HG02943 (cell line): ENCODE results near the gene TBC1D17.

ENCODE experiments used
- ATAC-seq: cut with Tn5 transposase; IDR thresholded peaks from one replicate; pipeline ENCODE4 v1.9.1; 2021; ENCODE audit warnings: mild to moderate bottlenecking, low read depth, moderate library complexity; ENCODE audit not compliant: unreplicated experiment

Gene TBC1D17

DNA sequence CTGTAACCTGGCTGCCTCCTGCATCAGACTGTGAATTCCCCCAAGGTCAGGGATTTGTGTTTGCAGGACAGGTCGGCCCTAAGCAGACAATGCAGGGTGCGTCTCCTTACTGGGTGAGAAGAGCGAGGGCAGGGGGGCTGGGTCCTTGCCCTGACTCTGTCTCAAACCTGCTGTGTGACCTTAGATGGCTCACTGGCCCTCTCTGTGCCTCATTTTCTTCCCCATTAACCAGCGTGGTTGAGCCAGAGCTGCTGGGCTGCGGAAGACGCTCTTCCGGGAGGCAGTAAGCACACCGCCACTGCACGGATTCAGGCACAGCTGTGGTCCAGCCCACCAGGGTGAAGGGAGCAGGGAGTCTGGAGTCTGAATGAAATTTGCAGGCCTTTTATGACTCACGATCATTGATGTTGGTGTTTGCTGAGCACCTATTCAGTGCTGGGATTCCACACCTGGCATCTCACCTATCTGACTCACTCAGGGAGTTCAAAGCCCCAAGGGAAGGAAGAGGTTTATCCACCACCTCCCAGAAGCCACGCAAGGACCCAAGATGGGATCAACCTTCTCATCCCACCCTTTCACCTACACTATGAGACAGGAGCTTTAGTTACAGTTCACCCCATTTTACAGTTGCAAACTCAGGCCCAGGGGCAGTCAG, 2.9 kb upstream of the TBC1D17 start:
- no peak for ATAC-seq

GRCh38 chr19:49875177-49875576, 2.3 kb upstream of the TBC1D17 start:
- ATAC-seq = no peak

DNA sequence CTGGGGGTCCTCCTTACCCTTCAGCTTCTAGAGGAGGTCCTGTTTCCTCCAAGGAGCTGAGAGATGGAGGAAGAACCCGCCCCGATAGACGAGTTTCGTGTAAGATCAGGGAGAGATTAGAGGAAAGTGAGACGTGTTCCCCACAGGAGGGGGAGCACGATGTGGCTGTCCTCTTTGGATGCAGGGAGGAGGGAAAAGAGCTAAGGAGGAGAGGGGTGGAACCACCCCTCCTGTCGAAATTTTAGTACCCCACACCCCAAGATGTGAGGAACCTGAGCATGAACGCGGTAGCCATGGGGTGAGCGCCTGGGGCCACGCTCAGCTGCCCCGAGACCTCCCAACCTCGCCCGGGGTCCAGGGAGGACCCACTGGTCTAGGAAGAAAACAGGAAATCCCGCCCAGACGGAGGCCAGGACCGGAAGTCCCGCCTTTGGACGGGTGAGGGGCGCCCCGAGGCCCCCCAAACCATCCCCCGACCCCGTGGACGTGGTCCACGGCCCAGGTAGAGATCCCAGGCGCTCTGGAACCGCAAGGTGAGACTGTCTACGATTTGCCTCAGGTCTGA, 1.6 kb upstream of the TBC1D17 start:
- no peak for ATAC-seq

- ATAC-seq = peak; percentile 45
Observed at GRCh38 chr19:49876422-49877019, 981 bp upstream of the TBC1D17 start.

- peak; percentile 45 for ATAC-seq
Observed at GRCh38 chr19:49877879-49878743, 609 bp downstream of the TBC1D17 start.

DNA sequence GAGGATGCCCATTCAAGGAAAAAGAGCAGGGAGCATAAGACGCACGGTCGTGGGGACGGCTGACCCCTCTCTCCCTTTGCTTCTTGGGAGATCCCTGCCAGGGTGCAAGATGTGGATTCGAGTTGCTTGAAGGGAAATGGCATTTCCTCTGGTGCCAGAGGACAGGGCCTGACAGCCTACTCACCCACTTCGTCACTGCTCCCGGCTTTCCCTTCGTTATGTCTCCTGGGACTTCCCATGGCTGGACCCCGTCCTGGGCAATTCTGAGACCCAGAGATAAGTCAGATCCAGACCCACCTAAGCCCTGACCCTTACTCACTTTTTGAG, 1.2 kb downstream of the TBC1D17 start:
- no peak for ATAC-seq

GRCh38 chr19:49879243-49879963, 1.9 kb downstream of the TBC1D17 start:
- no peak for ATAC-seq

DNA sequence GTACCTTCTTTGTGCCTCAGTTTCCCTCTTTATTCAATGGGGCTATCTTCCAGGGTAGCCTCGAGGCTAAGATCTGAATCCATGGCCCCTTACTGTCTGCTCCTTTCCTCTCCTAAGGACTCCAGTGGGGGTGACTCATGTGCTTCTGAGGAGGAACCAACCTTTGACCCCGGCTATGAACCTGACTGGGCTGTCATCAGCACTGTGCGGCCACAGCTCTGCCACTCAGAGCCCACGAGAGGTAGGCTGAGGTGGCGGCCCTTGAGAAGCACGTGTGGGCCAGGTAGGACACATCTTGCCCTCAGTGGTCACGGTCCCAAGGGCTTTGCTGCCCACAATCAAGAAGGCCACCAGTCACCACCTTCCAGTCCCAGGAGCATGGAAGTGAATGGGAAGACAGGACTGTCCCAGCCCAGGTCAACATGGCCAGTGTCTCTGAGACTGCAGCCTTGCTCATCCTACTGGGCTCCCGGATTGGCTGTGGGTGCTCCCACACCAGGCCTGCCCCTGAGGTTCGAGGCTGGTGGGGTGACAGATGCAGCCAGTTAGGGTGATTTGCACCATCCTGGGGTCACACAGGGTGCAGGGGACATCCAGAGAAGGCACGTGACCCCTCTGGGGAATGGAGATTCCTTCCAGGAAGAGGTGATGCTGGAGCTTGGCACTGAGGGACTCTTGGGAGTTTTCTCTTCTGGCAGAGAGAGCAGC, 2.8 kb downstream of the TBC1D17 start:
- ATAC-seq = no peak

- no peak for ATAC-seq
Observed at GRCh38 chr19:49881186-49881585, 3.7 kb downstream of the TBC1D17 start.

DNA sequence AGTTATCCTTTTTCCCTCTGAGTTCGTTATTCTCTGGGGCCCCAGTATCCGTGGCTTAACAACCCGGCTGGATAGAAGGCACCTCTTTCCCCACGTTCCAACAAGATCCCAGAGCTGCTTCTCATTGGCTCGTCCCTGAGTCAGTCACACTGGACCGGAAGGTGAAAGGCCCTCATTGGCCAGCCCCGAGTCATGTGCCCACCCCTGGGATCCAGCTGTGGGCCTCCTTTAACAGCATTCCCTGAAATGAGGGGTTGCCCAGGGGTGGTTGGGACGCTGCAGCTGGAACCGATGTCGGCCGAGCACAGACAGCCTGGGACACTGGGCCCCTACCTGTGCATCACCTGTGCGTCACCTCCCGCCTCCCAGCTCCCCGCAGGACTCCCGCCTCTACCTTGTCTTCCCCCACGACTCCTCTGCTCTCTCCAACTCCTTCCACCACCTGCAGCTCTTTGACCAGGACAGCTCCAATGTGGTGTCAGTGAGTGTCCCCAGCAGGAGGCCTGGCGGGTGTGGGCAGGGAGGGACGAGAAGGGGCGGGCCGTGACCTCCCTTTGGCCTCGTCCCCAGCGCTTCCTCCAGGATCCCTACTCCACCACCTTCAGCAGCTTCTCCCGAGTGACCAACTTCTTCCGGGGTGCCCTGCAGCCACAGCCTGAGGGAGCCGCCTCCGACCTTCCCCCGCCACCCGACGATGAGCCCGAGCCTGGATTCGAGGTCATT, 4.3 kb downstream of the TBC1D17 start:
- no peak for ATAC-seq

DNA sequence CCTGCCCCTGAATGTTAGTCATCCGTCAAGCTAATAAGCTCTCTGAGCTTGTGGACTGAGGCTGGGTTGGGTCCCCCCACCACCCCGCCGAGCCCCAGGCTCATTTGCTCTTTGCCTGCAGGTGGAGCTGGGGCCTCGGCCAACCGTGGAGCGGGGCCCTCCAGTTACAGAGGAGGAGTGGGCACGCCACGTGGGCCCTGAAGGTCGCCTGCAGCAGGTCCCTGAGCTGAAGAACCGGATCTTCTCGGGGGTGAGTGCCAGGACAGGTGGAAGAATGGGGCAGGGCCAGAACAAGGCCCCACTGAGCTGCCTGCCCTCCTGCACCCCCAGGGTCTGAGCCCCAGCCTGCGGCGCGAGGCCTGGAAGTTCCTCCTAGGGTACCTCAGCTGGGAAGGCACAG, 5.1 kb downstream of the TBC1D17 start:
- no peak for ATAC-seq

DNA sequence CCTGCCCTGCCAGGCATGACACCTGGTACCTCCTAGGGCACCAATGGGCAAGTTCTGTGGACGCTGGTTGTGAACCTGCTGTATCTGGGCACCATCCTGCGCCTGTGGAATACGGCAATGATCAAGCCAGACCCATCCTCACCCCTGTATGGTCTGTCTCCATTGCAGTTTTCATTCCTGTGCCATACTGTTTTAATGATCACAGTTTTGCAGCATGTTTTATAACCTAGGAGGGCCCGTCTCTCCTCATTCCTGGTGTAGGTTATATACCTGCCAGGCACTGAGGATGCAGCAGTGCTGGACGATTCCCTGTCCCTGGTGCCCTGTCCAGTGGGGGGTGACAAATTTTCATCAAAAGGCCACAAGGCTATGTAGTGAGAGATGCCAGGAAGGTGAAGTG, 5.6 kb downstream of the TBC1D17 start:
- no peak for ATAC-seq

- ATAC-seq = no peak
Observed at GRCh38 chr19:49884109-49884508, 6.6 kb downstream of the TBC1D17 start.

GRCh38 chr19:49884760-49885159, 7.3 kb downstream of the TBC1D17 start:
- no peak for ATAC-seq

DNA sequence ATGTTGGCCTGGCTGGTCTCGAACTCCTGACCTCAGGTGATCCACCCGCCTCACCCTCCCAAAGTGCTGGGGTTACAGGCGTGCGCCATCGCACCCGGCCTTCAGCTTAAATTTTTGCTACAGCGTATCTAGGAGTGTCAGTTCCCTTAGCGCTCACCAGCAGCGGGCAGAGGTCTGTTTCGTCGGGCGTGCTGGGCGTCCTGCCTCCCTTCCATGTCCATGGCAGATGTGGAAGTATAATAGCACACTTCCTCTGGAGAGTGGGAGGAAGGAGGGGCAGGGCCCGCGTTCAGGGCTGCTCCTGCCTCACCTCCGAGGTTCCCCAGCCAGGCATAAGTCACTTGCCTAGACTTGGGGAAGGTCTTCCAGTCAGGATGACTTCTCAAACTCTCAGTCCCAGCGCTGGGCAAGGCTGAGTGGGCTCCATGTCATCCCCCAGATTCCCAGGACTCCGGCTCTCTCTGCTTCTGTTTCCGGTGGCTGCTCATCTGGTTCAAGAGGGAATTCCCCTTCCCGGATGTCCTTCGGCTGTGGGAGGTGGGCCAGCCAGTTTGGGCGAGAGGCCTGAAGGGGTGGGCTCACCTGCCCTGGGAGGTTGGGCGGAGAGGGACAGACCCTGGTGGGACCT, 9.6 kb downstream of the TBC1D17 start:
- no peak for ATAC-seq

DNA sequence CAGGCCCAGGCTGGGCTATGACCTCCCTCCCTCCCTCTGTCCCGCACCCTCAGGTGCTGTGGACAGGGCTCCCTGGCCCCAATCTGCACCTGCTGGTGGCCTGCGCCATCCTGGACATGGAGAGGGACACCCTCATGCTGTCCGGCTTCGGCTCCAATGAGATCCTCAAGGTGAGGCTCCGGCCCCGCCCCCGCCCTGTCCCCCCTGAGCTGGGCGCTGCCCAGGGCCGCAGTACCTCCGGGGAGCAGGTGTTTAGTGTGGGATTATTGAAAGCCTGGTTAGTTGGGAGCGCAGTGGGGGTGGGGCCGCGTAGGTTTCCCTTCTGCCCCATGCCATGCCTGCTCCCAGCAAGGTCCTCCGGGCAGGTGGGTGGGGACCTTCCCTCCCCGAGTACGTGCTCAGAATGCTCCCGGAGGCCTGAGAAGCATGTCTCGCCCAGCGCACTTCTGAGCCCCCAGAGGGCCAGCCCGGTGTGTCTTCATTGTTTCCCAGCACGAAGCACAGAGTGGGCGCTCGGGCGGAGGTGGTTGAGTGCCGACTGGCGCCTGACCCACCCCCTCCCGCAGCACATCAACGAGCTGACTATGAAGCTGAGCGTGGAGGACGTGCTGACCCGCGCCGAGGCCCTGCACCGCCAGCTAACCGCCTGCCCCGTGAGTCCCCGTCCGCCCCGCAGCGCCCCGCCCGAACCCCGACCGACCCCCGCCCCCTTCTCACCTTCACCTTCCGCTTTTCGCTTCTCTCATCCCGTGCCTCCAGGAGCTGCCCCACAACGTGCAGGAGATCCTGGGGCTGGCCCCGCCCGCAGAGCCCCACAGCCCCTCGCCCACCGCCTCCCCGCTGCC, 10.4 kb downstream of the TBC1D17 start:
- ATAC-seq = no peak

DNA sequence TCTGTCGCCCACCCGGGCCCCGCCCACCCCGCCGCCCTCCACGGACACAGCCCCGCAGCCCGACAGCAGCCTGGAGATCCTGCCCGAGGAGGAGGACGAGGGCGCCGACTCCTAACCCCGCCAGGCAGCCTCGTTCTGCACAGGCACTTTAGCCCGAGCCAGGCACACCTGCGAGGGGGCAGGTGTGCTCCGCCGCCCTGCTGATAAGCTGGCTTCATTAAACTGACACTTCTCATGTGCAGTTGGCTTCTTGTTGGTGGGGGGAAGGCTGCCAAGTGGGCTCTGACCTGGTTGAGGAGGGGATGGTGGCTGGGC, 11.0 kb downstream of the TBC1D17 start:
- no peak for ATAC-seq

DNA sequence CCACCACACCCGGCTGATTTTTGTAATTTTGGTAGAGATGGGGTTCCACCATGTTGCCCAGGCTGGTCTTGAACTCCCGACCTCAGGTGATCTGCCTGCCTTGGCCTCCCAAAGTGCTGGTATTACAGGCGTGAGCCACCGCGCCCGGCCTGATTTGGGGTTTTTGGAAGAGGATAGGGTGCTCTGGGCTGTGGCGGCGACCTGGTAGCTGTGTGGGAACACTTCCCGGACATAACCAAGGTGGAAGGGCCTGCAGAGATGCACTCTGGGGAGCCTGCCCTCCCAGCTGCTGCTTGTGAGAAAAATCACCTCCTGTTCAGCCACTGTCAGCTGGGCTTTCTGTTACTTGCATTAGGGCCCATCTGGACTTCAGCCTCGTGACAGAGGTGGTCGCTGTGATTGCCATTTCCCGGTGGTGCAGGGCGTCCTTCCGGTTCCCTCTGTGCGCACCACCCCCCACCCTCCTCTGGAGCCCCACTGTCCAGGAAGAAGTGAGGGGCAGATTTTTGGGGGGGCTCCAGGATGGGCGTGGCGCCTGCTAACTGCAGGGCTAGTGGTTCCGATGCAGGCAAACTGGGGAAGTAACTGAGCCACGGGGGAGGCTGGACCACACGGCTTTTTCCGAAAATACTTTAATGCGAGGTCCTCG, 11.7 kb downstream of the TBC1D17 start:
- no peak for ATAC-seq
